IPS-18a (cell line): ENCODE data around the gene SPRYD7.

Experiments used
- H3K27ac ChIP-seq: one replicate; pipeline ENCODE4 v1.5.1; 2013; ENCODE audit warnings: low read length
- H3K27me3 ChIP-seq: one replicate; pipeline ENCODE4 v1.6.1; 2013; ENCODE audit warnings: mild to moderate bottlenecking, low read length; ENCODE audit not compliant: control insufficient read depth, insufficient read depth
- H3K36me3 ChIP-seq: one replicate; pipeline ENCODE4 v1.6.1; 2013; ENCODE audit warnings: low read depth, low read length; ENCODE audit not compliant: control insufficient read depth
- H3K4me1 ChIP-seq: one replicate; pipeline ENCODE4 v1.6.1; 2013; ENCODE audit warnings: low read depth, low read length; ENCODE audit not compliant: control insufficient read depth
- H3K4me3 ChIP-seq: one replicate; pipeline ENCODE4 v1.5.1; 2013; ENCODE audit warnings: low read length
- H3K9ac ChIP-seq: one replicate; pipeline ENCODE4 v1.6.1; 2013; ENCODE audit warnings: mild to moderate bottlenecking, low read length, moderate library complexity
- H3K9me3 ChIP-seq: one replicate; pipeline ENCODE4 v1.6.1; 2013; ENCODE audit warnings: low read depth, low read length; ENCODE audit not compliant: control insufficient read depth

SPRYD7 gene

GRCh38 chr13:49936075-49936967 lies at the start of gene SPRYD7:
SPRYD7 (minus strand) TSS chr13:49936340; CDS start chr13:49936235, 105 bp downstream.
- Histone ChIP-seq H3K27ac (no peak within 1 kb of the TSS), H3K27me3 (peaks cover 23% of the 10 kb centered on the region), H3K36me3 (no peaks in the 10 kb centered on the region), H3K9ac (peak within 1 kb of the TSS; percentile 42), H3K4me1 (no peaks in the 10 kb centered on the region), H3K9me3 (no peaks in the 10 kb centered on the region), H3K4me3 (peak within 1 kb of the TSS; percentile 90)

GRCh38 chr13:49985129-49985528 lies 49.0 kb upstream of the SPRYD7 start:
- Histone ChIP-seq H3K4me3 (no peak overlapping the region), H3K36me3 (no peaks in the 10 kb centered on the region), H3K27ac (no peak overlapping the region)

GRCh38 chr13:49980266-49980665 lies 44.1 kb upstream of the SPRYD7 start:
- Histone ChIP-seq H3K4me1 (no peaks in the 10 kb centered on the region), H3K9me3 (no peaks in the 10 kb centered on the region), H3K9ac (no peak overlapping the region), H3K36me3 (no peaks in the 10 kb centered on the region), H3K27ac (no peak overlapping the region), H3K27me3 (no peaks in the 10 kb centered on the region), H3K4me3 (no peak overlapping the region)

More at GRCh38 chr13:49985129-49985528, 49.0 kb upstream of the SPRYD7 start:
- no peaks in the 10 kb centered on the region for H3K27me3 ChIP-seq
- H3K9me3 ChIP-seq: no peaks in the 10 kb centered on the region
- no peaks in the 10 kb centered on the region for H3K4me1 ChIP-seq
- no peak overlapping the region for H3K9ac ChIP-seq

GRCh38 chr13:49977992-49978391 lies 41.9 kb upstream of the SPRYD7 start:
- no peak overlapping the region for H3K27ac ChIP-seq
- no peaks in the 10 kb centered on the region for H3K36me3 ChIP-seq
- no peak overlapping the region for H3K9ac ChIP-seq
- H3K27me3 ChIP-seq: no peaks in the 10 kb centered on the region
- no peak overlapping the region for H3K4me3 ChIP-seq
- H3K9me3 ChIP-seq: no peaks in the 10 kb centered on the region
- H3K4me1 ChIP-seq: no peaks in the 10 kb centered on the region

GRCh38 chr13:49976314-49977258 lies 40.4 kb upstream of the SPRYD7 start:
- Histone ChIP-seq H3K27me3 (no peaks in the 10 kb centered on the region), H3K9me3 (no peaks in the 10 kb centered on the region), H3K36me3 (no peaks in the 10 kb centered on the region), H3K9ac (no peak overlapping the region), H3K27ac (no peak overlapping the region), H3K4me1 (no peaks in the 10 kb centered on the region), H3K4me3 (no peak overlapping the region)

GRCh38 chr13:49975826-49976225 lies 39.7 kb upstream of the SPRYD7 start:
- H3K9ac ChIP-seq: no peak overlapping the region
- H3K27ac ChIP-seq: no peak overlapping the region
- no peaks in the 10 kb centered on the region for H3K4me1 ChIP-seq
- H3K27me3 ChIP-seq: no peaks in the 10 kb centered on the region
- no peak overlapping the region for H3K4me3 ChIP-seq
- H3K9me3 ChIP-seq: no peaks in the 10 kb centered on the region
- no peaks in the 10 kb centered on the region for H3K36me3 ChIP-seq

- H3K27ac ChIP-seq: no peak overlapping the region
Measured at GRCh38 chr13:49972709-49973108, 36.6 kb upstream of the SPRYD7 start.

GRCh38 chr13:49967456-49967855 lies 31.3 kb upstream of the SPRYD7 start:
- Histone ChIP-seq H3K4me3 (no peak overlapping the region), H3K4me1 (no peaks in the 10 kb centered on the region), H3K27me3 (no peaks in the 10 kb centered on the region), H3K9ac (no peak overlapping the region), H3K9me3 (no peaks in the 10 kb centered on the region), H3K27ac (no peak overlapping the region), H3K36me3 (no peaks in the 10 kb centered on the region)

More at GRCh38 chr13:49972709-49973108, 36.6 kb upstream of the SPRYD7 start:
- Histone ChIP-seq H3K36me3 (no peaks in the 10 kb centered on the region), H3K9ac (no peak overlapping the region), H3K4me3 (no peak overlapping the region), H3K9me3 (no peaks in the 10 kb centered on the region), H3K4me1 (no peaks in the 10 kb centered on the region), H3K27me3 (no peaks in the 10 kb centered on the region)

- no peaks in the 10 kb centered on the region for H3K36me3 ChIP-seq
- H3K4me1 ChIP-seq: no peaks in the 10 kb centered on the region
- H3K27ac ChIP-seq: no peak overlapping the region
- H3K9me3 ChIP-seq: no peaks in the 10 kb centered on the region
- no peak overlapping the region for H3K4me3 ChIP-seq
- no peaks in the 10 kb centered on the region for H3K27me3 ChIP-seq
- no peak overlapping the region for H3K9ac ChIP-seq
Measured at GRCh38 chr13:49958321-49958720, 22.2 kb upstream of the SPRYD7 start.

GRCh38 chr13:49956131-49956530 lies 20.0 kb upstream of the SPRYD7 start:
- Histone ChIP-seq H3K27me3 (no peaks in the 10 kb centered on the region), H3K9ac (no peak overlapping the region), H3K36me3 (no peaks in the 10 kb centered on the region), H3K4me3 (no peak overlapping the region), H3K9me3 (no peaks in the 10 kb centered on the region), H3K27ac (no peak overlapping the region), H3K4me1 (no peaks in the 10 kb centered on the region)

GRCh38 chr13:49954674-49955455 lies 18.7 kb upstream of the SPRYD7 start:
- Histone ChIP-seq H3K9ac (no peak overlapping the region), H3K36me3 (no peaks in the 10 kb centered on the region), H3K27ac (no peak overlapping the region), H3K4me1 (no peaks in the 10 kb centered on the region), H3K27me3 (no peaks in the 10 kb centered on the region), H3K4me3 (no peak overlapping the region), H3K9me3 (no peaks in the 10 kb centered on the region)
